ENCODE data around the gene RAB36. TPM values are rescaled to one million over a fixed set of nuclear protein-coding genes. Genes with fewer than 3 reads are reported as not detected.

Gene RAB36
- total RNA-seq, 1 experiment from 2014 or later, result 1.4 TPM

DNA sequence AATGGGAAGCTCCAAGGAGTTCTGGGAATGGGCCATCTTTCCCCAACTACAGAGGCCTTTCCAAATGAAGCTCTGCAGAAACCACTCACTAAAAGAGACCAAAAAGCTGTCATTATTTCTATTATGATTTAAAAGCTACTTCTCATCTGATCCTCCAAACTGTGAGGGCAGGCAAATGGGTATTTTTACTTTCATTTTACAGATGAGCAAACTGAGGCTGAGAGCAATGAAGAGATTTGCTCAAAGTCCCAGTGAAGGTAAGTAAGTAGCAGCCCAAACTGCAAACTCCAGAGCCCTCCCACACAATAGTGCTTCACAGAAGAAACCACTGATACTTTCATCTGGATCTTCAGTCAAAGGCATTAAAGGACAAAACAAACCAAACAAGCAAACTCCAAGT, 4.9 kb upstream of the RAB36 start:
- no peak overlapping the region for H4K8ac ChIP-seq (replicated peaks; ENCODE audit: insufficient read length, low read depth, low read length)

More for the DNA sequence above, 4.9 kb upstream of the RAB36 start:
- H3K27ac ChIP-seq (ENCODE audit: insufficient read length, low read depth, low read length), result no peak overlapping the region
- H3K27me3 ChIP-seq (ENCODE audit: insufficient read depth, low read length), result no peaks in the 10 kb centered on the region
- H4K20me1 ChIP-seq (ENCODE audit: control insufficient read depth, insufficient read depth, insufficient read length), result no peaks in the 10 kb centered on the region
- H3K9me3 ChIP-seq (ENCODE audit: control insufficient read depth, low read depth, low read length), result no peaks in the 10 kb centered on the region
- H3K9ac ChIP-seq (ENCODE audit: extremely low read depth, insufficient read length, low read length), result no peak overlapping the region
- no peak overlapping the region for H3K4ac ChIP-seq (ENCODE audit: low read depth, low read length)
- peaks cover 14 to 36% of the 10 kb centered on the region in 2 experiments for H3K4me1 Mint-ChIP-seq
- no peak overlapping the region for H3K56ac ChIP-seq (ENCODE audit: insufficient read length, low read depth, low read length)
- no peaks in the 10 kb centered on the region; a peak in 1 of 5 replicates for H3K9me3 Mint-ChIP-seq
- no peaks in the 10 kb centered on the region for H3K79me1 ChIP-seq (ENCODE audit: insufficient read depth, low read depth, low read length, poor library complexity, severe bottlenecking)
- no peak overlapping the region for H2AFZ ChIP-seq (ENCODE audit: low read length)
- H3K27ac Mint-ChIP-seq, result no peak overlapping the region
- H2BK5ac ChIP-seq (ENCODE audit: insufficient read length, low read length), result no peak overlapping the region
- no peak overlapping the region for H3K4me2 ChIP-seq (ENCODE audit: insufficient read depth, insufficient read length, low read length)
- H3K36me3 Mint-ChIP-seq (ENCODE audit: insufficient read depth in 1 of 3, low read depth in 3 of 3), result no peaks in the 10 kb centered on the region
- no peak overlapping the region for H4K5ac ChIP-seq (ENCODE audit: insufficient read length, low read depth, low read length)
- H4K91ac ChIP-seq (ENCODE audit: insufficient read length, low read depth, low read length), result no peak overlapping the region
- H3K4me3 Mint-ChIP-seq, result no peak overlapping the region
- H3K14ac ChIP-seq (ENCODE audit: insufficient read depth, low read length), result no peak overlapping the region
- H2AK5ac ChIP-seq (ENCODE audit: insufficient read length, low read length), result no peak overlapping the region
- no peak overlapping the region for H3T11ph ChIP-seq (ENCODE audit: low read length)
- H2BK20ac ChIP-seq (ENCODE audit: low read depth, low read length, poor library complexity, severe bottlenecking), result no peak overlapping the region
- no peaks in the 10 kb centered on the region; the same call in none of the 2 replicates for H3K4me1 ChIP-seq (ENCODE audit: insufficient read depth, low read length)
- no peak overlapping the region for H3K23ac ChIP-seq (ENCODE audit: insufficient read length, low read depth, low read length)
- peaks cover 35% of the 10 kb centered on the region for H3K27me3 Mint-ChIP-seq (ENCODE audit: low read depth)
- H2BK12ac ChIP-seq (ENCODE audit: insufficient read length, low read depth, low read length), result no peak overlapping the region
- no peaks in the 10 kb centered on the region for H3K79me2 ChIP-seq (ENCODE audit: insufficient read depth, low read length)
- peaks cover under 1% of the 10 kb centered on the region for H3K23me2 ChIP-seq (ENCODE audit: insufficient read length, low read depth, low read length, poor library complexity, severe bottlenecking)
- TF ChIP-seq, protein P1, sequence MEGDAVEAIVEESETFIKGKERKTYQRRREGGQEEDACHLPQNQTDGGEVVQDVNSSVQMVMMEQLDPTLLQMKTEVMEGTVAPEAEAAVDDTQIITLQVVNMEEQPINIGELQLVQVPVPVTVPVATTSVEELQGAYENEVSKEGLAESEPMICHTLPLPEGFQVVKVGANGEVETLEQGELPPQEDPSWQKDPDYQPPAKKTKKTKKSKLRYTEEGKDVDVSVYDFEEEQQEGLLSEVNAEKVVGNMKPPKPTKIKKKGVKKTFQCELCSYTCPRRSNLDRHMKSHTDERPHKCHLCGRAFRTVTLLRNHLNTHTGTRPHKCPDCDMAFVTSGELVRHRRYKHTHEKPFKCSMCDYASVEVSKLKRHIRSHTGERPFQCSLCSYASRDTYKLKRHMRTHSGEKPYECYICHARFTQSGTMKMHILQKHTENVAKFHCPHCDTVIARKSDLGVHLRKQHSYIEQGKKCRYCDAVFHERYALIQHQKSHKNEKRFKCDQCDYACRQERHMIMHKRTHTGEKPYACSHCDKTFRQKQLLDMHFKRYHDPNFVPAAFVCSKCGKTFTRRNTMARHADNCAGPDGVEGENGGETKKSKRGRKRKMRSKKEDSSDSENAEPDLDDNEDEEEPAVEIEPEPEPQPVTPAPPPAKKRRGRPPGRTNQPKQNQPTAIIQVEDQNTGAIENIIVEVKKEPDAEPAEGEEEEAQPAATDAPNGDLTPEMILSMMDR (conservative IDR thresholded peaks at IDR 0.05), result no peak
- H3K18ac ChIP-seq (ENCODE audit: insufficient read length, low read depth, low read length), result no peak overlapping the region
- no peak for DNase-seq
- H2BK15ac ChIP-seq (ENCODE audit: low read depth, low read length), result no peak overlapping the region
- no peak overlapping the region for H2BK120ac ChIP-seq (ENCODE audit: low read depth, low read length, poor library complexity, severe bottlenecking)
